LNCaP clone FGC (cell line): ENCODE results near the gene UGT1A3.

Experiments used
- DNase-seq: peaks from one replicate; pipeline ENCODE4 v3.0.0-alpha.2; 2011; ENCODE audit warnings: low read depth
- H3K4me3 ChIP-seq: 2 replicates; pipeline ENCODE4 v1.5.1; 2011; ENCODE audit warnings: mild to moderate bottlenecking, low read depth, low read length, control low read depth
- TF ChIP-seq, protein P1 (sequence below): IDR thresholded peaks from 2 replicates; pipeline ENCODE4 v1.5.1; 2012; ENCODE audit warnings: mild to moderate bottlenecking; ENCODE audit not compliant: control insufficient read depth, insufficient read depth; ENCODE audit errors: extremely low read depth

The UGT1A3 gene

DNA sequence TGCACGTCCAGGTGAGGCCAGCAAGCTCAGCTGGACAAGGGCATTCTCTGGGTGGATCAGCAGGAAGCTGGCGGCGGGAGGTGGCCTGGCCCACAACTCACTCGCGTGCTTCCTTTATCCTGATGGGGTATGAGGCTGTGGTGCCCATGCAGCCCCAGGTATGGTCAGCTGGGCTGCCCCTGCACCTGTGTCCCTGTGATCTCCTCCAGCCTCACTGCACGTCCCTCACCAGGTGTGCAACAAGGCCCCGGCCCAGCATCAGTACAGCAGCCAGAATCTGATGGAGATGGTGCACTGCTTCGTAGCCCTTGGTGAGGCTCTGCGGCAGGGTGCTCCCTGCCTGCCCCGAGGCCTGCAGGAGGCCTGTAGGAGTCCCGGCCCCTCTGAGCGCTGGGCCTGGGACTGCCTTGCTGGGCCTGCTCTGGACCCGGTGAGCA, 66.9 kb downstream of the UGT1A3 start:
- DNase-seq: no peak
- TF ChIP-seq, protein P1, sequence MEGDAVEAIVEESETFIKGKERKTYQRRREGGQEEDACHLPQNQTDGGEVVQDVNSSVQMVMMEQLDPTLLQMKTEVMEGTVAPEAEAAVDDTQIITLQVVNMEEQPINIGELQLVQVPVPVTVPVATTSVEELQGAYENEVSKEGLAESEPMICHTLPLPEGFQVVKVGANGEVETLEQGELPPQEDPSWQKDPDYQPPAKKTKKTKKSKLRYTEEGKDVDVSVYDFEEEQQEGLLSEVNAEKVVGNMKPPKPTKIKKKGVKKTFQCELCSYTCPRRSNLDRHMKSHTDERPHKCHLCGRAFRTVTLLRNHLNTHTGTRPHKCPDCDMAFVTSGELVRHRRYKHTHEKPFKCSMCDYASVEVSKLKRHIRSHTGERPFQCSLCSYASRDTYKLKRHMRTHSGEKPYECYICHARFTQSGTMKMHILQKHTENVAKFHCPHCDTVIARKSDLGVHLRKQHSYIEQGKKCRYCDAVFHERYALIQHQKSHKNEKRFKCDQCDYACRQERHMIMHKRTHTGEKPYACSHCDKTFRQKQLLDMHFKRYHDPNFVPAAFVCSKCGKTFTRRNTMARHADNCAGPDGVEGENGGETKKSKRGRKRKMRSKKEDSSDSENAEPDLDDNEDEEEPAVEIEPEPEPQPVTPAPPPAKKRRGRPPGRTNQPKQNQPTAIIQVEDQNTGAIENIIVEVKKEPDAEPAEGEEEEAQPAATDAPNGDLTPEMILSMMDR: no peak
- H3K4me3 ChIP-seq: no peak overlapping the region

DNA sequence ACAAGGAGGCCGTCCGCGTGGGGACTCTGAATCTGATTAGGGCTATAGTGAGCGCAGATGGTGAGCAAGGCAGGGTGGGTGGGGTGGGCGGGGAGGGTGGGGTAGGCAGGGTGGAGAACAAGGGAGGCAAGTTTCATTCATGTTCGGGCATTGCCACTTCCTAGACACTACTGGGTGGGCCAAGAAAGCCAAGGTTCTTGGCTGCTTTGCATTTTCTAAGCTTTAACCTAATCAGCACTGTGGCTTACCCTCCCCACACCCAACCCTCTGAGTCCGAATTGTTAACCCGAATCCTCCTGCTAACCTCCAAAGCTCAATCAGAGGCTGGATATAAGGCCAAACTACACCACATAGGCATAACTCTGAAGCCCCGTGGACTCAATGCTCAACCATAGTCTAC, 67.4 kb downstream of the UGT1A3 start:
- no peak overlapping the region for H3K4me3 ChIP-seq
- TF ChIP-seq, protein P1: no peak
- no peak for DNase-seq

DNA sequence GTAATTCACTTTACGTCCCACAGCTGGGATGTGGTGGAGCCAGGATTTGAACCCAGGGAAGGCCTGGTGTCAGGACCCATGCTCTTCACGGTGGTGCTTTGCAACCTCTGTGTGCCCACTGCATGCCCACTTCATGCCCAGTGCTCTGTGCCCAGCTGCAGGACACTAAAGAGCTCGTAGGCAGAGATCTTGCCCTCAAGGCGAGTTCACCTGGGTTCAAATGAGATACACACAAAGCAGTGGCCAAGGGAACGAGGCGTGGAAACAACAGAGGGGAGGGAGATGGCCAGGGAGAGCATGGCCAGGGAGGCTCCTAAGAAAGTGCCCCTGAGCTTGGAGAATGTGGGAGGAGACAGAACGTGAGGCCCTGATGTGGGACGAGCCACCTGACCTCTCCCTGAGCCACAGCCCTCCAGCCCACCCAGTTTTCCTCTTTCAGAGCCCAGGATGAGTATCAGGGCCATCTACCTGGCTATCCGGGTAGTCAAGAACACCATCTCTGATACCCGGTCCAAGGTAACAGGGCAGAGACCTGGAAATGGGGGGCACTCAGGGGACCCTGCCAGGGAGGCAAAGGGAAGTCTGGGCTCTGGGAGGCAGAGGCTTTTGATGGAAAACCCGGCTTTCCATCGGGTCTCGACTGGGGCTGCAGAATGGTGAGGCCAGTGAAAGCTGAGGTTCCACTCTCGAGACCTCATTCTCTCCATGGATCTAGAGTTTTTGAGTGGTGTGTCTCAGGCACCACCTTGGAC, 69.7 kb downstream of the UGT1A3 start:
- H3K4me3 ChIP-seq: no peak overlapping the region
- DNase-seq: no peak
- TF ChIP-seq, protein P1: no peak

DNA sequence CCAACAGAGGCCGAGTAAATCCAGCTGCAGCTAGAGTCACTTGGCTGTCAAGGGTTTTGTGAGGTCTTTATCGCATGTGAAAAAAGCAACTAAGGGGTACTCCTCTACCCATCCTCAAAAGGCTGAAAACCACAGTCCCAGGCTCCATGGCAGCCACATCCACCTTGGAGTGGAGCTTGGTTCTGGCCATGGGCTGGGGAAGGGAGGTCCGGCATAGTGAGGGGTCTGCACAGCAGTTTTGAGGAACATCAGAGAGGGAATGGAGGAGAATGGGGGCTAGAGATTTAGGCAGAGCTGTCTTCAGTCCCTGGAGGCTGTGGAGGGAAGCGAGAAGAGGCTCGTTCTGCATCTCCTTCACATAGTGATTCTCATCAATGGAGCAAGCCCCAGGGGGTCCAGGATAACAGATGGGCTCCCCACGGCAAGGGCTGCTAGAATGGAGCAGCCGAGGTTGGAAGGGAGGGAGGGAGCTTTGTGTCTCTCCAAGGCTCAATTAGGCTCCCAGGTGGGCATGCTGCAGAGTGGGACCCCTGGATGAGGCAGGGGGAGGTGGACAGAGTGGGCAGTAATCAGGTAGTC, 70.3 kb downstream of the UGT1A3 start:
- DNase-seq: no peak
- TF ChIP-seq, protein P1: no peak
- no peak overlapping the region for H3K4me3 ChIP-seq

DNA sequence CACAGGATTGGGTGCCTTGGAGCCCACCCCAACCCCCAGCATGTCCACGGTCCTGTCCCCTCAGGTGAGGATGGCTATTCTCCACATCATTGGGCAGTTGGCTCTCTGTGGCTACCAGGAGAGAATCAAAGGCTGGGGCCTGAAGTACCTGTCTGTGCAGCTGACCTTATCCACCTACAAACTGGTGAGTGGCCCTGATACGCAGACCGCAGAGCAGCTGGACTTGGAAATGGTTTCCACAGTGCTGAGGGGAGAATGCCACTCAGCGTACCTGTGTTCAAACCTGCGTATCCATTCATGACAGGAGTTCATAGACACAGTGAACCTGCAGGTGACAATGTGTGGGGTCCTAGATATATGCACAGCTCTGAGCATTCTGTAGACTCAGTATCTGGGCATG, 70.9 kb downstream of the UGT1A3 start:
- no peak for DNase-seq
- no peak overlapping the region for H3K4me3 ChIP-seq
- TF ChIP-seq, protein P1: no peak

DNA sequence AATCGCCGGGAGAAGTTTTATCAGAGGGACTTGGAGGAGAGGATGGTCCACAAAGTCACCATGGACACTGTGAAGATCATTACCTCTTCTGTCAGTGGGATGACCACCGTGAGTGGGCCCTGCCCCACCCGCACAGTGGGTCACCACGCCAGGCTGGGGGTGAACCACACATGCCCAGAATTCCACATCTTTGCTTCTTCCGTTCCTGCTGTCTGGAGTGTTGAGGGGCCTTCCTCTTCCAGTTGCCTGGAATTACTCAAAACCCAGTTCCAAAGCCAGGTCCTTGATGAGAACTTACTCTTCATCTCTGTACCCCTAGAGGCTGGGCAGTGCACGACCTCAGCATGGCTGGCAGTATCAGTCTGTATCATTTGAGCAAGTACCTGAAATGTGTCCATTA, 71.4 kb downstream of the UGT1A3 start:
- no peak overlapping the region for H3K4me3 ChIP-seq
- no peak for DNase-seq
- TF ChIP-seq, protein P1: no peak
